AG09309 (cell line): Measurements from ENCODE around the gene RGP1.

Source experiments
- DNase-seq: peaks from one replicate; pipeline ENCODE4 v3.0.0-alpha.2; 2010; ENCODE audit warnings: low read depth
- H3K4me3 ChIP-seq: 2 replicates; pipeline ENCODE4 v1.5.1; 2011; ENCODE audit warnings: mild to moderate bottlenecking, low read depth, low read length, moderate library complexity; ENCODE audit not compliant: control insufficient read depth
- TF ChIP-seq, protein P1 (sequence below): IDR thresholded peaks from 2 replicates; pipeline ENCODE4 v1.5.1; 2011; ENCODE audit warnings: mild to moderate bottlenecking, low read depth, low read length, inconsistent platforms; ENCODE audit not compliant: insufficient read depth, control insufficient read depth; ENCODE audit errors: missing control alignments

RGP1 gene

DNA sequence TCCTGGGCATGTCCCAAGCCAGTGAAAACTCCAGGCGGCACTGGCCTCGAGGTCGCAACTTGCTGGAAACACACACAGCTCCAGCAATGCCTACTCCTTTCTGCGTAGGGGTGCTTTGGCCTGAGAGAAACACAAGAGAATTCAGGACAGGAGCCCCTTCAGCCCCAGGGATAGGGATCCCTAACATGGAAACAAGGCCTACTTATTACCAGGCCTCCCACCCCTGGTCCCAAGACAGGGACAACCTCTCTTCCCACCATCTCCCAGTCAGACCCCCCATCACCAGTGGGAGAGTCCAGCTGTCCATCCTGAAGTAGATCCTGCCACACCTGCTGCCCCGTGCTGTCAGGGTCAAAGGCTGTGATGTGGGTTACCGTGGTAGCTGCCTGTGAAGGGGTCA is 8.8 kb upstream of the RGP1 start:
- DNase-seq: no peak

DNA sequence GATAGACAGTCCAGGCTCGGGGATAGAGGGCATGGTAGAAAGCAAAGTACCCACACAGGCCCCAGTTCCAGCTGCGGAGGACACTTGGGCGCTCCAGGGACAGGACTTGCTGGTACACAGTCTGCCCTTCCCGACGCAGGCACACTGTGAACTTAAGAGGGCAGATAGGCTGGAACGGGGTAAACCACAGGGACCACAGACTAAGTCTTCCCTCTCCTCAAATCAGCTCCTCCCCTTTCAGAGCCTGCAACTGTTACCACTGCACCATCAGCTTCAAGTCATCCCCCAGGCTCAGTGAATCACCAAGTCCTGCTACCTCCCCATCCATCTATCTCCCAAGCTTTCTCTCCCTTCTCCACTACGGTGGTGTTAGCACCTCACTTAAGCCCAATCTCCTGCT is 7.3 kb upstream of the RGP1 start:
- DNase-seq: no peak
- no peak overlapping the region for H3K4me3 ChIP-seq
- TF ChIP-seq, protein P1, sequence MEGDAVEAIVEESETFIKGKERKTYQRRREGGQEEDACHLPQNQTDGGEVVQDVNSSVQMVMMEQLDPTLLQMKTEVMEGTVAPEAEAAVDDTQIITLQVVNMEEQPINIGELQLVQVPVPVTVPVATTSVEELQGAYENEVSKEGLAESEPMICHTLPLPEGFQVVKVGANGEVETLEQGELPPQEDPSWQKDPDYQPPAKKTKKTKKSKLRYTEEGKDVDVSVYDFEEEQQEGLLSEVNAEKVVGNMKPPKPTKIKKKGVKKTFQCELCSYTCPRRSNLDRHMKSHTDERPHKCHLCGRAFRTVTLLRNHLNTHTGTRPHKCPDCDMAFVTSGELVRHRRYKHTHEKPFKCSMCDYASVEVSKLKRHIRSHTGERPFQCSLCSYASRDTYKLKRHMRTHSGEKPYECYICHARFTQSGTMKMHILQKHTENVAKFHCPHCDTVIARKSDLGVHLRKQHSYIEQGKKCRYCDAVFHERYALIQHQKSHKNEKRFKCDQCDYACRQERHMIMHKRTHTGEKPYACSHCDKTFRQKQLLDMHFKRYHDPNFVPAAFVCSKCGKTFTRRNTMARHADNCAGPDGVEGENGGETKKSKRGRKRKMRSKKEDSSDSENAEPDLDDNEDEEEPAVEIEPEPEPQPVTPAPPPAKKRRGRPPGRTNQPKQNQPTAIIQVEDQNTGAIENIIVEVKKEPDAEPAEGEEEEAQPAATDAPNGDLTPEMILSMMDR: no peak

More for the DNA sequence above, 8.8 kb upstream of the RGP1 start:
- TF ChIP-seq, protein P1: no peak
- no peak overlapping the region for H3K4me3 ChIP-seq

DNA sequence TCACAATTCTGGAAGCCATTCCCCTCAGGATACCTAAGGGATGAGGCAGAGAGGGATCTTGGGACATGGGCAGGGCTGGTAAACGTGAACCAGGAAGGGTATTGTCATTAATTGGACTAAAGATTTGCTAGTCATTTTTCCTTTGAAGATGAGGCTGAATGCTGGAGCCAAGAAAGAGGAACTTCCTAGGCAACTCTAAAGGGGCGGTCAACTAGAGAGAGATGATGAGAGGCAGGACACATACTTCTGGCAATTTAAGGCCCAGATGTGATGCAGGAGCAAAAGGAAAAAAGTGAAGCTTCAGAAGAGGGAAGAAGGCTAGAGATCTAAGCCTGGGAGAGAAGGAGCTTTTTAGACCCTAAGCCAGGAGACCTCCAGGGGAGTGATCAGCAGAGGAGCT is 5.6 kb upstream of the RGP1 start:
- TF ChIP-seq, protein P1: no peak
- DNase-seq: no peak
- H3K4me3 ChIP-seq: no peak overlapping the region

DNA sequence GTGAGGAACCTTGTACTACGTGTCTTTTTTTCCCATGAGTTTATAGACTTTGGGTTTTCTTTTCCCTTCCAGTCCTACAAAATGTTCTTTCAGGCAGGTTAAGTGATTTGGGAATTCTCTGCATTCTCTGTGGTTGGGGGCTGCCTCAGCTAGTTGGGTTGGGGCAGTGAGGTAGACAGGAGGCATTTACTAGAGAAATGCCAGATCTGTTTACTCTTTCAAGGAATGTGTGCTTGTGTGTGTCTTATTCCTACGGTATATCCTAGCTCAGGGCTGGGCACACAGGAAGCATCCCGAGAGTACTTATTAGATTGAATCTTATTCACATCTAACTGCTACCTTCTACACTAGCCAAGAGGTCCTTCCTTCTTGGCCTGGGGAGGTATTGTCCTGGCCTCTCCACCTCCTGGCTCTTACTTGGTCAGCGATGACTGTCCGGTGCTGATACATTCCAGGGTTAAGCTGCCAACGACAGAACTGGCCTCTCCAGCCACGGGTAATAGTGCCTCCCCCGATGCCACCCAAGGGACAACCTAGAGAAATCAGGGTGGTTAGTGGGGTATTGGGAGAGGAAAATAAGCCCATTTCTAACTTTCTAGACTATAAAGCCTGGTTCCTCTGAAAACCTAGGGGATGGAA is 5.1 kb upstream of the RGP1 start:
- TF ChIP-seq, protein P1: no peak
- no peak for DNase-seq
- H3K4me3 ChIP-seq: no peak overlapping the region

DNA sequence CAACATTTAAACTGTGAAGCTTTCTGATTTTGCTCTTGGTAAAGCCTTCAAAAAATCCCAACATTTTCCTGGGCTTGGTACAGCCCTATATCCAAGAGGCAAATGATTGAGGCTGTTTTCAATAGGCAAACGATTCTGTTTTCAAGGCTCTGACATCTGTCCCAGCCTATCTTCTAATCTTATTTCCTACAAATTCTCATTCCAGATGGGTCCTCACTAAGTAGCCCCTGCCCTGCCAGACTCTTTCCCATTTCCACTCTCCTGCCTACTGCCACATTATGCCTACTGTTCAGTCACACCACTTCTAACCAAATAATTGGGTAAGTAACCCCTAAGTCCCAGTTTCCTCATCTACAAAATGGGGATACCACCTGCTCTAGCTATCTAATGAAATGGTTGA is 3.5 kb upstream of the RGP1 start:
- TF ChIP-seq, protein P1: no peak
- DNase-seq: no peak
- no peak overlapping the region for H3K4me3 ChIP-seq

DNA sequence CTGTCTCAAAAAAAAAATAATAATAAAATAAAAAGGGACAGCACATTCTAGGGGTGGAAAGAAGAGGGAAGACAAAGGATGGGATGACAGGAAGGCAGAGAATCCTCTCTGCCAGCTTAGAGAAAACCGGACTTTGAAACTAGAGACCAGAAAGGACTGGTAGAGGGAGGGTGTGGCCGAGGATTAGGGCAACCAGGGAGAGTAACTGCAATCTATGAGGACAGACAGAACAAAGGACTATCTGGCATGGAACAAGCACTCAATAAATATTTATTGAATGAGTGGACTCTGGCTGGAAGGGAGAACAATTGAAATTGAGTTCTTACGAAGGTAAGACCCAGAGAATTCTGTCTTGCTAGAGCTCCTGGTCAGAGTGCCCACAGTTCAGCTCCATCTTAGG is 2.5 kb upstream of the RGP1 start:
- H3K4me3 ChIP-seq: peak overlapping the region; percentile 99
- TF ChIP-seq, protein P1: no peak
- DNase-seq: no peak

DNA sequence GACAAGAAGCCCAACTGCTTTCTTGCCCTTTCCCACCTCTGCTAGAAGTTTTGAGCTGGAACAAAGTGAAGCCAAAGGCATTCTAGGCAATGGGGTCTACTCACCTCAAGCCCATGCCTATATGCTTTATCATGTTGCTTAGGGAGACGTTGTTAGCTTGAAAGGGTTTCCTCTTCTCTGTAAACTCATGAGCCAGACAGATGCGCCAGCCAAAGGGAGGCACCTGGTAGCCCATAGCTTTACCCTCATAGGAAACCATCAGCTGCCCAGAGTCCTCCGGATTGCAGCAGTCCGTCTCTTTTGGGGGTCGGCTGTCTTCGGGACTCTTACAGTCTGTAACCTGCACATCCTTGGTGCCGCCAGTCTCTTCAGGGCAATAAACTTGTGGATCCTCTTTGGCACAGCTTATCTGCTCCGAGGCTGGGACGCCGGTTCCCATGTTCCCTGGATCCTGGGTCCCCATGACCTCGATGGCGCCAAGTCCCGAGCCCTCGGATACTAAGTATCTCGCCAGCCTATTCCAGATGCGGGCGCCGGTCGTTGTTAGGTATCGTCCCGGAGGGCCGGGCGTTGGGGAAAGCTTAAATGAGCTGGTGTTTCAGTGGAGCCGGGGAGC is 737 bp upstream of the RGP1 start:
- TF ChIP-seq, protein P1: no peak
- no peak for DNase-seq
- H3K4me3 ChIP-seq: peak overlapping the region; percentile 99
